BLaER1 treated with 17β-estradiol and CSF1 and Interleukin-3, amounts not matched to agents 10 nM and 100 nM (cell line): ENCODE data around the gene SORL1.

ENCODE experiments used
- H3K27ac ChIP-seq, 11 experiments: shearing (Covaris generic); formaldehyde crosslinking; 2 replicates each; pipeline ENCODE4 v1.8.1; 2022
- H3K27me3 ChIP-seq, 11 experiments: shearing (Covaris generic); formaldehyde crosslinking; 2 replicates each; pipeline ENCODE4 v1.8.1; 2022
- H3K36me3 ChIP-seq, 11 experiments: shearing (Covaris generic); formaldehyde crosslinking; 2 replicates each; pipeline ENCODE4 v1.8.1; 2022
- H3K4me1 ChIP-seq, 10 experiments: shearing (Covaris generic); formaldehyde crosslinking; 2 replicates each; pipeline ENCODE4 v1.8.1; 2022
- H3K4me2 ChIP-seq, 11 experiments: shearing (Covaris generic); formaldehyde crosslinking; 2 replicates each; pipeline ENCODE4 v1.8.1; 2022
- H3K4me3 ChIP-seq, 10 experiments: shearing (Covaris generic); formaldehyde crosslinking; 2 replicates each; pipeline ENCODE4 v1.8.1; 2022
- H3K9ac ChIP-seq, 11 experiments: shearing (Covaris generic); formaldehyde crosslinking; 2 replicates each; pipeline ENCODE4 v1.8.1; 2022
- H3K9me3 ChIP-seq, 11 experiments: shearing (Covaris generic); formaldehyde crosslinking; replicated peaks in 1 of 11; 2 replicates each; pipeline ENCODE4 v1.8.1; 2022
- H4K20me1 ChIP-seq, 11 experiments: shearing (Covaris generic); formaldehyde crosslinking; 2 replicates each; pipeline ENCODE4 v1.8.1; 2022
- Cebpa-rat ChIP-seq, 11 experiments: shearing (Covaris generic); IDR thresholded peaks; 2 replicates each; pipeline ENCODE4 v1.8.1; 2022

Gene SORL1

GRCh38 chr11:121524233-121524631 is 72.1 kb downstream of the SORL1 start:
- H3K36me3 ChIP-seq, result peaks cover 0 to 48% (median 22%) of the 10 kb centered on the region in 11 experiments; a peak in 19 of 22 replicates
- H3K4me3 ChIP-seq, result no peak overlapping the region
- peak in 1 of 11 experiments; percentile 68; a peak in 2 of 22 replicates for TF ChIP-seq Cebpa-rat (IDR thresholded peaks at IDR 0.05)

GRCh38 chr11:121525376-121525775 is 73.3 kb downstream of the SORL1 start:
- Histone ChIP-seq H3K4me2 (no peak overlapping the region), H3K27me3 (0 out of 22 replicates have a peak, but pooled peaks cover 0 to 4% (median 0%) of the 10 kb centered on the region in 11 experiments), H3K4me3 (no peak overlapping the region; a peak in 1 of 20 replicates), H4K20me1 (no peaks in the 10 kb centered on the region), H3K36me3 (peaks cover 5 to 51% (median 26%) of the 10 kb centered on the region in 11 experiments; a peak in 20 of 22 replicates), H3K9me3 (peaks cover 29 to 41% (median 35%) of the 10 kb centered on the region in 11 experiments), H3K4me1 (peaks cover 33 to 48% (median 45%) of the 10 kb centered on the region in 10 experiments), H3K9ac (no peak overlapping the region), H3K27ac (no peak overlapping the region)
- TF ChIP-seq Cebpa-rat (IDR thresholded peaks at IDR 0.05), result no peak

More at GRCh38 chr11:121524233-121524631, 72.1 kb downstream of the SORL1 start:
- Histone ChIP-seq H3K4me1 (peaks cover 44 to 59% (median 57%) of the 10 kb centered on the region in 10 experiments), H4K20me1 (no peaks in the 10 kb centered on the region), H3K9me3 (peaks cover 20 to 40% (median 25%) of the 10 kb centered on the region in 11 experiments), H3K27ac (peak overlapping the region in 7 of 11 experiments; percentile 8 to 69 (median 52); a peak in 13 of 22 replicates), H3K4me2 (peak overlapping the region; percentile 55 to 81 (median 72)), H3K27me3 (peaks cover 0 to 9% (median 0%) of the 10 kb centered on the region in 11 experiments; a peak in 2 of 22 replicates), H3K9ac (peak overlapping the region in 8 of 11 experiments; percentile 2 to 51 (median 30); a peak in 10 of 22 replicates)

- Histone ChIP-seq H3K27ac (no peak overlapping the region), H3K4me3 (no peak overlapping the region), H3K9ac (no peak overlapping the region), H3K36me3 (peaks cover 6 to 77% (median 38%) of the 10 kb centered on the region in 11 experiments; a peak in 20 of 22 replicates), H3K4me2 (no peak overlapping the region), H3K4me1 (peaks cover 0 to 21% (median 9%) of the 10 kb centered on the region in 10 experiments; a peak in 11 of 20 replicates), H3K9me3 (peaks cover 33 to 48% (median 39%) of the 10 kb centered on the region in 11 experiments), H3K27me3 (no peaks in the 10 kb centered on the region), H4K20me1 (no peaks in the 10 kb centered on the region)
- no peak for TF ChIP-seq Cebpa-rat (IDR thresholded peaks at IDR 0.05)
Observed at GRCh38 chr11:121530257-121530656, 78.1 kb downstream of the SORL1 start.

GRCh38 chr11:121533601-121534000 is 81.5 kb downstream of the SORL1 start:
- peaks cover 6 to 76% (median 29%) of the 10 kb centered on the region in 11 experiments; a peak in 19 of 22 replicates for H3K36me3 ChIP-seq
- H4K20me1 ChIP-seq, result no peaks in the 10 kb centered on the region
- H3K27ac ChIP-seq, result no peak overlapping the region
- H3K27me3 ChIP-seq, result no peaks in the 10 kb centered on the region
- no peak overlapping the region for H3K9ac ChIP-seq
- H3K9me3 ChIP-seq, result peaks cover 20 to 32% (median 26%) of the 10 kb centered on the region in 11 experiments
- no peak overlapping the region for H3K4me3 ChIP-seq
- TF ChIP-seq Cebpa-rat (IDR thresholded peaks at IDR 0.05), result no peak
- peaks cover 0 to 54% (median 32%) of the 10 kb centered on the region in 10 experiments; a peak in 14 of 20 replicates for H3K4me1 ChIP-seq
- H3K4me2 ChIP-seq, result peak overlapping the region in 5 of 11 experiments; percentile 9 to 39 (median 27); a peak in 9 of 22 replicates

- Histone ChIP-seq H3K9me3 (peaks cover 14 to 25% (median 21%) of the 10 kb centered on the region in 11 experiments), H3K9ac (no peak overlapping the region), H4K20me1 (no peaks in the 10 kb centered on the region), H3K27me3 (no peaks in the 10 kb centered on the region), H3K4me1 (peaks cover 0 to 62% (median 39%) of the 10 kb centered on the region in 10 experiments; a peak in 14 of 20 replicates), H3K27ac (no peak overlapping the region), H3K4me3 (no peak overlapping the region), H3K4me2 (peak overlapping the region in 2 of 11 experiments; percentile 9 to 14; a peak in 1 of 22 replicates), H3K36me3 (peaks cover 6 to 68% (median 25%) of the 10 kb centered on the region in 11 experiments; a peak in 19 of 22 replicates)
- no peak for TF ChIP-seq Cebpa-rat (IDR thresholded peaks at IDR 0.05)
Observed at GRCh38 chr11:121534131-121535093, 82.3 kb downstream of the SORL1 start.

GRCh38 chr11:121535129-121535796 is 83.1 kb downstream of the SORL1 start:
- H3K4me1 ChIP-seq, result peaks cover 0 to 62% (median 39%) of the 10 kb centered on the region in 10 experiments; a peak in 15 of 20 replicates
- no peak overlapping the region for H3K27ac ChIP-seq
- peaks cover 2 to 61% (median 19%) of the 10 kb centered on the region in 11 experiments; a peak in 16 of 22 replicates for H3K36me3 ChIP-seq
- no peak for TF ChIP-seq Cebpa-rat (IDR thresholded peaks at IDR 0.05)
- no peak overlapping the region for H3K9ac ChIP-seq
- no peak overlapping the region for H3K4me3 ChIP-seq
- H3K9me3 ChIP-seq, result peaks cover 6 to 17% (median 12%) of the 10 kb centered on the region in 11 experiments
- H3K4me2 ChIP-seq, result peak overlapping the region in 3 of 11 experiments; percentile 12 to 26 (median 20); a peak in 5 of 22 replicates
- no peaks in the 10 kb centered on the region for H3K27me3 ChIP-seq
- no peaks in the 10 kb centered on the region for H4K20me1 ChIP-seq

- H3K4me3 ChIP-seq, result no peak overlapping the region
- peak overlapping the region in 3 of 11 experiments; percentile 12 to 70 (median 70); a peak in 3 of 22 replicates for H3K4me2 ChIP-seq
- peaks cover 0 to 62% (median 41%) of the 10 kb centered on the region in 10 experiments; a peak in 16 of 20 replicates for H3K4me1 ChIP-seq
- peaks cover 0 to 11% (median 4%) of the 10 kb centered on the region in 11 experiments; a peak in 13 of 22 replicates for H3K9me3 ChIP-seq
- peaks cover 0 to 61% (median 16%) of the 10 kb centered on the region in 11 experiments; a peak in 11 of 22 replicates for H3K36me3 ChIP-seq
- no peaks in the 10 kb centered on the region for H3K27me3 ChIP-seq
- H3K9ac ChIP-seq, result no peak overlapping the region
- no peak for TF ChIP-seq Cebpa-rat (IDR thresholded peaks at IDR 0.05)
- no peak overlapping the region for H3K27ac ChIP-seq
- H4K20me1 ChIP-seq, result no peaks in the 10 kb centered on the region
Observed at GRCh38 chr11:121536126-121536525, 84.0 kb downstream of the SORL1 start.

- peaks cover 0 to 62% (median 41%) of the 10 kb centered on the region in 10 experiments; a peak in 16 of 20 replicates for H3K4me1 ChIP-seq
- 0 out of 20 replicates have a peak overlapping the region, but pooled peaks of 1 of the 10 experiments have one; percentile 8 for H3K4me3 ChIP-seq
- peaks cover 0 to 45% (median 5%) of the 10 kb centered on the region in 11 experiments; a peak in 9 of 22 replicates for H3K36me3 ChIP-seq
- H3K27me3 ChIP-seq, result no peaks in the 10 kb centered on the region
- no peak for TF ChIP-seq Cebpa-rat (IDR thresholded peaks at IDR 0.05)
- H3K9ac ChIP-seq, result no peak overlapping the region
- H3K4me2 ChIP-seq, result peak overlapping the region in 8 of 11 experiments; percentile 11 to 73 (median 62); a peak in 16 of 22 replicates
- H4K20me1 ChIP-seq, result no peaks in the 10 kb centered on the region
- no peak overlapping the region for H3K27ac ChIP-seq
- 0 out of 22 replicates have a peak, but pooled peaks cover 0 to 8% (median 0%) of the 10 kb centered on the region in 11 experiments for H3K9me3 ChIP-seq
Observed at GRCh38 chr11:121538054-121538453, 85.9 kb downstream of the SORL1 start.
